ENCODE results near the gene IZUMO4.

The IZUMO4 gene

GRCh38 chr19:2096480-2097202, at the start of gene IZUMO4:
TSS of gene IZUMO4 (plus strand) at chr19:2096915. CDS start at chr19:2096946, 31 bp downstream.
- peak; percentile 82 for DNase-seq

GRCh38 chr19:2047076-2047448, 49.7 kb upstream of the IZUMO4 start:
- DNase-seq = no peak

- no peak for DNase-seq
Observed at GRCh38 chr19:2047449-2048103, 49.1 kb upstream of the IZUMO4 start.

GRCh38 chr19:2048104-2048958, 48.4 kb upstream of the IZUMO4 start:
- no peak for DNase-seq

GRCh38 chr19:2048959-2049740, 47.6 kb upstream of the IZUMO4 start:
- DNase-seq = no peak

GRCh38 chr19:2049741-2050348, 46.9 kb upstream of the IZUMO4 start:
- no peak for DNase-seq

- DNase-seq = no peak
Observed at GRCh38 chr19:2050349-2050990, 46.2 kb upstream of the IZUMO4 start.

GRCh38 chr19:2050991-2051772, 45.5 kb upstream of the IZUMO4 start, which contains the start of gene MKNK2:
TSS of gene MKNK2 (minus strand) at chr19:2051244. CDS start at chr19:2050851, 393 bp downstream.
- peak; percentile 9 for DNase-seq

- DNase-seq = no peak
Observed at GRCh38 chr19:2051773-2052704, 44.7 kb upstream of the IZUMO4 start.

GRCh38 chr19:2053601-2054389, 42.9 kb upstream of the IZUMO4 start:
- no peak for DNase-seq

GRCh38 chr19:2054763-2055162, 42.0 kb upstream of the IZUMO4 start:
- DNase-seq = no peak

- no peak for DNase-seq
Observed at GRCh38 chr19:2055931-2056836, 40.5 kb upstream of the IZUMO4 start.

GRCh38 chr19:2056837-2057192, 39.9 kb upstream of the IZUMO4 start:
- DNase-seq = no peak

- DNase-seq = no peak
Observed at GRCh38 chr19:2057484-2058469, 38.9 kb upstream of the IZUMO4 start.

- DNase-seq = no peak
Observed at GRCh38 chr19:2058570-2059421, 37.9 kb upstream of the IZUMO4 start.
